Suprapubic skin (tissue), 4 donors: ENCODE data around the gene NUP93. TPM values are rescaled to one million over a fixed set of nuclear protein-coding genes. Genes with fewer than 3 reads are reported as not detected.
"Not testable (repeated sequence)": the region's sequence is repeated elsewhere in the genome, so short reads cannot be mapped to it uniquely, and the experiment has no call there.

ENCODE experiments used
- DNase-seq, 2 donors: peaks; one replicate each; pipeline ENCODE4 v3.0.0-alpha.2; 2019; ENCODE audit warnings: low spot score in 2 of 2
- H3K27ac ChIP-seq: fragments of 200-600 bp; sonication (generic); one replicate; pipeline ENCODE4 v1.5.1; 2019
- H3K27me3 ChIP-seq: fragments of 200-600 bp; sonication (generic); one replicate; pipeline ENCODE4 v1.5.1; 2019
- H3K36me3 ChIP-seq: fragments of 200-600 bp; sonication (generic); one replicate; pipeline ENCODE4 v1.5.1; 2019
- H3K4me1 ChIP-seq: fragments of 200-600 bp; sonication (generic); one replicate; pipeline ENCODE4 v1.5.1; 2019
- H3K4me3 ChIP-seq: fragments of 200-600 bp; sonication (generic); one replicate; pipeline ENCODE4 v1.5.1; 2019; ENCODE audit warnings: mild to moderate bottlenecking
- H3K9me3 ChIP-seq: fragments of 200-600 bp; sonication (generic); one replicate; pipeline ENCODE4 v1.5.1; 2019
- EP300 ChIP-seq: sonication (generic); formaldehyde crosslinking; IDR thresholded peaks from one replicate; pipeline ENCODE4 v1.6.1; 2017; ENCODE audit warnings: antibody characterized with exemption
- POLR2A ChIP-seq, 2 donors: fragments of 450-650 bp; IDR thresholded peaks; one replicate each; pipeline ENCODE4 v1.6.1; 2017; ENCODE audit warnings: antibody characterized with exemption in 2 of 2, mild to moderate bottlenecking in 2 of 2, moderate library complexity in 2 of 2
- POLR2AphosphoS5 ChIP-seq, 3 donors: sonication (generic); formaldehyde crosslinking; IDR thresholded peaks; one replicate each; pipeline ENCODE4 v1.6.1; 2017; ENCODE audit warnings: antibody characterized with exemption in 3 of 3
- WGBS: methylation state at CpG from one replicate; pipeline ENCODE4 v1.1.5; 2018; 5-methylcytosine and 5-hydroxymethylcytosine counted together
- total RNA-seq, 4 donors: library from RNA; depleted of rRNA; stranded (reverse); fragments of >200 nt; gene quantifications; one replicate each; pipeline ENCODE4 v1.1.0, GENCODE V29; 2016
- TF ChIP-seq, protein P1 (sequence below), 2 donors: fragments of 200-600 bp in 1 of 2; fragments of 450-650 bp in 1 of 2; sonication (generic) in 1 of 2; IDR thresholded peaks; one replicate each; pipeline ENCODE4 v1.5.1; 2016 to 2019; ENCODE audit warnings: antibody characterized with exemption in 2 of 2, mild to moderate bottlenecking in 1 of 2, moderate library complexity in 1 of 2

NUP93 gene
- total RNA-seq, 4 donors from 2014 or later, result 27.9 to 56.6 (median 44.1) TPM

DNA sequence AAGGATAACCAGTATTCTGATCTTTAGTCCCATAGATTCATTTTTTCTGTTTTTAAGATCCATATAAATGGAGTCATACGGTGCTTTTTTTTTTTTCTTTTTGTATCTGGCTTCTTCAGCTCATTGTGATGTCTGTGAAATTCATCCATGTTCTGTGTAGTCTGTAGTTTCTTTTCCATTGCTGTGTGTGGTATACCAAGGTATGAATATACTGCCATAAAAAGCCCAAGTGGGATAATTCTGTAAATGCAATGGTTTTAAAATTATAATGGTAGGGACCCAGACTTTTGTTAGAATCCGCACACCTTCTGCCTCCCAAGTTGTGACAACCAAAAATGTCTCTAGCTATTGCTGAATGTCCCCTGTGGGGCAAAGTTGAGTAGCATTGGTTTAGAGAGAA is 7.6 kb downstream of the NUP93 start:
- TF ChIP-seq, protein P1, sequence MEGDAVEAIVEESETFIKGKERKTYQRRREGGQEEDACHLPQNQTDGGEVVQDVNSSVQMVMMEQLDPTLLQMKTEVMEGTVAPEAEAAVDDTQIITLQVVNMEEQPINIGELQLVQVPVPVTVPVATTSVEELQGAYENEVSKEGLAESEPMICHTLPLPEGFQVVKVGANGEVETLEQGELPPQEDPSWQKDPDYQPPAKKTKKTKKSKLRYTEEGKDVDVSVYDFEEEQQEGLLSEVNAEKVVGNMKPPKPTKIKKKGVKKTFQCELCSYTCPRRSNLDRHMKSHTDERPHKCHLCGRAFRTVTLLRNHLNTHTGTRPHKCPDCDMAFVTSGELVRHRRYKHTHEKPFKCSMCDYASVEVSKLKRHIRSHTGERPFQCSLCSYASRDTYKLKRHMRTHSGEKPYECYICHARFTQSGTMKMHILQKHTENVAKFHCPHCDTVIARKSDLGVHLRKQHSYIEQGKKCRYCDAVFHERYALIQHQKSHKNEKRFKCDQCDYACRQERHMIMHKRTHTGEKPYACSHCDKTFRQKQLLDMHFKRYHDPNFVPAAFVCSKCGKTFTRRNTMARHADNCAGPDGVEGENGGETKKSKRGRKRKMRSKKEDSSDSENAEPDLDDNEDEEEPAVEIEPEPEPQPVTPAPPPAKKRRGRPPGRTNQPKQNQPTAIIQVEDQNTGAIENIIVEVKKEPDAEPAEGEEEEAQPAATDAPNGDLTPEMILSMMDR (IDR thresholded peaks at IDR 0.05), result no peak
- no peak for TF ChIP-seq EP300
- TF ChIP-seq POLR2AphosphoS5 (IDR thresholded peaks at IDR 0.05), result no peak
- TF ChIP-seq POLR2A (IDR thresholded peaks at IDR 0.05), result no peak
- H3K27me3 ChIP-seq, result no peaks in the 10 kb centered on the region
- H3K4me3 ChIP-seq, result no peak overlapping the region
- WGBS, result 87% methylated on average over 2 of the region's 2 CpGs
- no peak overlapping the region for H3K27ac ChIP-seq
- no peaks in the 10 kb centered on the region for H3K9me3 ChIP-seq
- H3K4me1 ChIP-seq, result peaks cover 17% of the 10 kb centered on the region
- DNase-seq, result no peak
- H3K36me3 ChIP-seq, result no peaks in the 10 kb centered on the region

DNA sequence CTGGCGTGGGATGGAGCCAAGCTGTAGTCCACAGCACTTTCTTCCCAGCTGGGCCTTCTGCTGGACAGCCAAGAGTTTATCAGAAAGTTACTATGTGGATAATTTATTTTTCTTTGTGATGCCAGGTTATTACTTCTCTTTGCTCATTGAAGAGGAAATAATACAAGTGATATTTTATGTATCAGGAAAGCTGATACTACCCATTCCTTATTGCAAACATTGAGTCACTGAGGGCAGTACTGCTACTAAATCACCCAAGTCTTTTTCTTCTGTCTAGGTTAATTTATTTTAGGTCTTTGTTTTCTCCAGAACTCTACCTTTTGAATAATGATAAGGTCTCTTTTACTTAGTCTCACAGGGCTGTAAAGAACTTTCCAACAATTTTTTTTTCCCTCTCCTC is 8.3 kb downstream of the NUP93 start:
- H3K9me3 ChIP-seq, result no peaks in the 10 kb centered on the region
- no peaks in the 10 kb centered on the region for H3K36me3 ChIP-seq
- H3K27ac ChIP-seq, result no peak overlapping the region
- 100% methylated on average over 1 of the region's 1 CpG for WGBS
- TF ChIP-seq POLR2AphosphoS5 (IDR thresholded peaks at IDR 0.05) (no peak), POLR2A (IDR thresholded peaks at IDR 0.05) (no peak), EP300 (no peak)
- TF ChIP-seq, protein P1 (IDR thresholded peaks at IDR 0.05), result no peak
- H3K27me3 ChIP-seq, result no peaks in the 10 kb centered on the region
- DNase-seq, result no peak
- H3K4me3 ChIP-seq, result no peak overlapping the region
- peaks cover 19% of the 10 kb centered on the region for H3K4me1 ChIP-seq

DNA sequence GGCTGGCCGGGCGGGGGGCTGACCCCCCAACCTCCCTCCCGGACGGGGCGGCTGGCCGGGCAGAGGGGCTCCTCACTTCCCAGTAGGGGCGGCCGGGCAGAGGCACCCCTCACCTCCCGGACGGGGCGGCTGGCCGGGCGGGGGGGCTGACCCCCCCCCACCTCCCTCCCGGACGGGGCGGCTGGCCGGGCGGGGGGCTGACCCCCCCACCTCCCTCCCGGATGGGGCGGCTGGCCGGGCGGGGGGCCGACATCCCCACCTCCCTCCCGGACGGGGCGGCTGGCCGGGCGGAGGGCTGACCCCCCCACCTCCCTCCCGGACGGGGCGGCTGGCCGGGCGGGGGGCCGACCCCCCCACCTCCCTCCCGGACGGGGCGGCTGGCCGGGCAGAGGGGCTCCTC is 9.4 kb downstream of the NUP93 start:
- H3K9me3 ChIP-seq, DNase-seq, H3K27me3 ChIP-seq, H3K36me3 ChIP-seq, H3K27ac ChIP-seq, H3K4me3 ChIP-seq: not testable (repeated sequence)
- H3K4me1 ChIP-seq, result peaks cover 28% of the 10 kb centered on the region
- WGBS, result no CpG with 5 or more reads among the region's 38 CpGs

DNA sequence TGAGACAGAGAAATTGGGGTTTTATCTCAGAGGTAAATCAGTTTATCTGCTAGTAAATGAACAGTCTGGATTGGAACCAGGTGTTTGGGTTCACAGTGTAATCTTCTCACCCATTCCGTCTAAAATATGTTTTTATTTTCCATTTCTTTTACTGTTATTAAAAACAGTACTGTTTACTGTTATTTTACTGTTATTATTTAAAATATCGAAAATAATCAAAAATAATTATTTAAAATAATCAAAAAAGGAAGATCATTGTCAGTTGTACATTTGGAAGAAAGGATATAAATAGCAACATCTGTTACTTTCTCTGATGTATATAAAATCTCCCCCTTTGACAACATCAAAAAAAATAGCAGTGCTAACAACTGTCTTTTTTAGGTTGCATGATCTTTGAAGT is 11.5 kb downstream of the NUP93 start:
- no peak overlapping the region for H3K27ac ChIP-seq
- no peak for TF ChIP-seq POLR2A (IDR thresholded peaks at IDR 0.05)
- TF ChIP-seq POLR2AphosphoS5 (IDR thresholded peaks at IDR 0.05), result no peak
- TF ChIP-seq, protein P1 (IDR thresholded peaks at IDR 0.05), result no peak
- TF ChIP-seq EP300, result no peak
- no peak for DNase-seq
- no peak overlapping the region for H3K4me3 ChIP-seq
- peaks cover 38% of the 10 kb centered on the region for H3K4me1 ChIP-seq
- no peaks in the 10 kb centered on the region for H3K27me3 ChIP-seq
- WGBS, result 22% methylated on average over 2 of the region's 2 CpGs
- H3K9me3 ChIP-seq, result no peaks in the 10 kb centered on the region
- no peaks in the 10 kb centered on the region for H3K36me3 ChIP-seq

DNA sequence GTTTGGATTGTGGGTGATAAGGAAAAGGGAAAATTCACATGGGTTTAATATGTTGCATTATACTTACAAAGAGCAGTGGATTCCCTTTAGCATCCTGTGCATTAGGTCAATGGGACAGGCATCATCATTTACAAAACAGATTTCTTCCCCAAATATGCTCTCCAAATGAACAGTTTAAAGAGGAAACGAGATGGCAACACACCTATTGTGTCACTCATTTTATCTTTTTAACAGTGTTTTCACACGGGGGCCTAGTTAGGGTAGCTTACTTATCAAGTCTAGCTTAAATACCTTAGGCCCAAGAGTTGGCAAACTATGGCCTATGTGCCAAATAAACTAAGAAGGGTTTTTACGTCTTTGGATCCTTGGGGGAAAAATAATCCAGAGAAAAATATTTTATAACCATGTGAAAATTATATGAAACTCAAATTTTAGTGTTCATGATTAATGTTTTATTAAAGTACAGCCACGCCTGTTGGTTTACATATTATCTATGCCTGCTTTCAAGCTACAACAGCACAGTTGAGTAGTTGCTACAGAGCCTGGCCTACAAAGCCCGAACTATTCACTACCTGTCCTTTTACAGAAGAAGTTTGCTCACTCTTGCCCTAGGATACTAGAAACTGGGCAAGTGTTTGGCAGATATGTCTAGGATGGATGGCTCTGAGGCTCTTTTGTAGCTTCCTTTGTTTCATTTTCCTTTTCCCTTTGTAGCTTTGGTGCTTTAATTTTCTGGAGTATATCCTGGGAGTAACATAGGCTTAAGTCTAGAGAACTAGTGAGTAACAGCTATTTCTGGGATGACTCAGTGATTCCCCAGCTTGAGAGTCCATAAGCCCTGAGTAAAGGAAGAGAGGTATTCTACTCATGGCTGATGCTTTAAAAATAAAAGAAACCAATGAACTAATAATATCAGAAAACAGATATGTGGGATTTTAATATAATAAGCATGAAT is 12.4 kb downstream of the NUP93 start:
- TF ChIP-seq POLR2A (IDR thresholded peaks at IDR 0.05), result no peak
- TF ChIP-seq, protein P1 (IDR thresholded peaks at IDR 0.05), result no peak
- TF ChIP-seq POLR2AphosphoS5 (IDR thresholded peaks at IDR 0.05), result no peak
- TF ChIP-seq EP300, result no peak

More for the DNA sequence above, 12.4 kb downstream of the NUP93 start:
- Histone ChIP-seq H3K27me3 (no peaks in the 10 kb centered on the region), H3K4me3 (no peak overlapping the region), H3K36me3 (no peaks in the 10 kb centered on the region), H3K27ac (peak overlapping the region; percentile 58), H3K9me3 (no peaks in the 10 kb centered on the region), H3K4me1 (peaks cover 38% of the 10 kb centered on the region)
- no peak for DNase-seq
- 49% methylated on average over 5 of the region's 5 CpGs for WGBS
